ENCODE measurements around the gene TMEM88.

Gene TMEM88

DNA sequence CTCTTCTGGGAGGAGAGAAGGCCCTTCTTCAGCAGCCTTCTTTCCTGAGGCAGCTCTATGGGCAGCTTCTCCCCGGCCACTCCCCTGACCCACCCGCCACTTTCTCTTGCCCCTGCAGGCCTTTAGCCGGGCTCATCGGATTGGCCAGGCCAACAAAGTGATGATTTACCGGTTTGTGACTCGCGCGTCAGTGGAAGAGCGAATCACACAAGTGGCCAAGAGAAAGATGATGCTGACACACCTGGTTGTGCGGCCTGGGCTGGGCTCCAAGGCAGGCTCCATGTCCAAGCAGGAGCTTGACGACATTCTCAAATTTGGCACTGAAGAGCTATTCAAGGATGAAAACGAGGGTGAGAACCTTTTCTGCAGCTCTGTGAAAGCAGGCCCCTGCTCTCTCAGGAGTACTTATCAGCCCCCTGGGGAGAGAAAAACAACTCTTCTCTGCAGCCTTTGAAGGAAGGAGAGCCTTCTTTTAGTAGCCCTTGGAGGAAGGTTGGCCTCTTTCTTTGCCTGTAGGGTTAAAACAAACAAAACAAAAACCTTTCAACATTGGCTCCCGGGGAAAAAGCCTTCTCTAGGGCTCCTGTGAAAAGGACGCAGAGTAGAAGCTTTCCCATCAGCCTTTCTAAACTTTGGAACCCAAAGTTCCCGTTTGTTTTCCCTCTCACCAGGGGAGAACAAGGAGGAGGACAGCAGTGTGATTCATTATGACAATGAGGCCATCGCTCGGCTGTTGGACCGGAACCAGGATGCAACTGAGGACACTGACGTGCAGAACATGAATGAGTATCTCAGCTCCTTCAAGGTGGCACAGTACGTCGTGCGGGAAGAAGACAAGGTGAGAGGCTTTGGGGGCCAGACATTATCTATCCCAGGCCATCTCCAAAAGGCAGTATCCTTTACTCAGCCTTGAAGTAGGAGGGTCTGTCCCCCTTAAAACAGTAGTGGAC lies 48.6 kb downstream of the TMEM88 start:
- Histone ChIP-seq H3K36me3 (peaks cover 32% of the 10 kb centered on the region), H3K4me1 (no peaks in the 10 kb centered on the region), H3K9me3 (no peaks in the 10 kb centered on the region), H3K27me3 (no peaks in the 10 kb centered on the region), H3K4me3 (ENCODE audit: low read depth, low read length) (no peak overlapping the region)
- no peak for DNase-seq
- TF ChIP-seq, protein P1, sequence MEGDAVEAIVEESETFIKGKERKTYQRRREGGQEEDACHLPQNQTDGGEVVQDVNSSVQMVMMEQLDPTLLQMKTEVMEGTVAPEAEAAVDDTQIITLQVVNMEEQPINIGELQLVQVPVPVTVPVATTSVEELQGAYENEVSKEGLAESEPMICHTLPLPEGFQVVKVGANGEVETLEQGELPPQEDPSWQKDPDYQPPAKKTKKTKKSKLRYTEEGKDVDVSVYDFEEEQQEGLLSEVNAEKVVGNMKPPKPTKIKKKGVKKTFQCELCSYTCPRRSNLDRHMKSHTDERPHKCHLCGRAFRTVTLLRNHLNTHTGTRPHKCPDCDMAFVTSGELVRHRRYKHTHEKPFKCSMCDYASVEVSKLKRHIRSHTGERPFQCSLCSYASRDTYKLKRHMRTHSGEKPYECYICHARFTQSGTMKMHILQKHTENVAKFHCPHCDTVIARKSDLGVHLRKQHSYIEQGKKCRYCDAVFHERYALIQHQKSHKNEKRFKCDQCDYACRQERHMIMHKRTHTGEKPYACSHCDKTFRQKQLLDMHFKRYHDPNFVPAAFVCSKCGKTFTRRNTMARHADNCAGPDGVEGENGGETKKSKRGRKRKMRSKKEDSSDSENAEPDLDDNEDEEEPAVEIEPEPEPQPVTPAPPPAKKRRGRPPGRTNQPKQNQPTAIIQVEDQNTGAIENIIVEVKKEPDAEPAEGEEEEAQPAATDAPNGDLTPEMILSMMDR (IDR thresholded peaks at IDR 0.05; ENCODE audit: low read depth, low read length), result no peak
